Skeletal muscle cell (primary cell): ENCODE data around the gene SLC28A3.

Source experiments
- DNase-seq: peaks from one replicate; pipeline ENCODE4 v3.0.0-alpha.2; 2010; ENCODE audit warnings: low read depth
- H3K4me3 ChIP-seq: 2 replicates; pipeline ENCODE4 v1.5.1; 2011; ENCODE audit warnings: low read depth, mild to moderate bottlenecking, control low read depth, low read length, moderate library complexity

SLC28A3 gene

GRCh38 chr9:84349671-84350070, 9.1 kb upstream of the SLC28A3 start:
- no peak overlapping the region for H3K4me3 ChIP-seq
- no peak for DNase-seq

- H3K4me3 ChIP-seq = no peak overlapping the region
- DNase-seq = no peak
Measured at GRCh38 chr9:84343111-84343521, 2.6 kb upstream of the SLC28A3 start.

GRCh38 chr9:84339962-84340361, 596 bp downstream of the SLC28A3 start:
- H3K4me3 ChIP-seq = no peak overlapping the region
- no peak for DNase-seq

GRCh38 chr9:84339503-84339902, 1.1 kb downstream of the SLC28A3 start:
- DNase-seq = no peak
- no peak overlapping the region for H3K4me3 ChIP-seq

- no peak overlapping the region for H3K4me3 ChIP-seq
- no peak for DNase-seq
Measured at GRCh38 chr9:84338792-84339191, 1.8 kb downstream of the SLC28A3 start.

GRCh38 chr9:84337252-84337651, 3.3 kb downstream of the SLC28A3 start:
- no peak for DNase-seq
- no peak overlapping the region for H3K4me3 ChIP-seq

GRCh38 chr9:84331119-84331809, 9.3 kb downstream of the SLC28A3 start:
- H3K4me3 ChIP-seq = no peak overlapping the region
- DNase-seq = peak; percentile 20

- DNase-seq = no peak
- no peak overlapping the region for H3K4me3 ChIP-seq
Measured at GRCh38 chr9:84330246-84330645, 10.3 kb downstream of the SLC28A3 start.

- H3K4me3 ChIP-seq = no peak overlapping the region
- DNase-seq = no peak
Measured at GRCh38 chr9:84327184-84327583, 13.4 kb downstream of the SLC28A3 start.

GRCh38 chr9:84325347-84325973, 15.1 kb downstream of the SLC28A3 start:
- DNase-seq = no peak
- H3K4me3 ChIP-seq = no peak overlapping the region

GRCh38 chr9:84324811-84325210, 15.7 kb downstream of the SLC28A3 start:
- DNase-seq = no peak

GRCh38 chr9:84323858-84324257, 16.7 kb downstream of the SLC28A3 start:
- DNase-seq = no peak
- no peak overlapping the region for H3K4me3 ChIP-seq

More at GRCh38 chr9:84324811-84325210, 15.7 kb downstream of the SLC28A3 start:
- H3K4me3 ChIP-seq = no peak overlapping the region

- DNase-seq = peak; percentile 69
- no peak overlapping the region for H3K4me3 ChIP-seq
Measured at GRCh38 chr9:84322828-84323227, 17.7 kb downstream of the SLC28A3 start.

- DNase-seq = no peak
- H3K4me3 ChIP-seq = no peak overlapping the region
Measured at GRCh38 chr9:84320231-84320630, 20.3 kb downstream of the SLC28A3 start.

GRCh38 chr9:84319632-84320031, 20.9 kb downstream of the SLC28A3 start:
- no peak overlapping the region for H3K4me3 ChIP-seq
- DNase-seq = no peak

- no peak for DNase-seq
- H3K4me3 ChIP-seq = no peak overlapping the region
Measured at GRCh38 chr9:84318981-84319380, 21.6 kb downstream of the SLC28A3 start.

- no peak overlapping the region for H3K4me3 ChIP-seq
- DNase-seq = no peak
Measured at GRCh38 chr9:84317563-84317962, 23.0 kb downstream of the SLC28A3 start.

GRCh38 chr9:84315278-84315877, 25.2 kb downstream of the SLC28A3 start:
- no peak overlapping the region for H3K4me3 ChIP-seq
- DNase-seq = no peak

- DNase-seq = no peak
- no peak overlapping the region for H3K4me3 ChIP-seq
Measured at GRCh38 chr9:84314306-84314705, 26.3 kb downstream of the SLC28A3 start.

- no peak overlapping the region for H3K4me3 ChIP-seq
- no peak for DNase-seq
Measured at GRCh38 chr9:84310883-84311282, 29.7 kb downstream of the SLC28A3 start.
